Mononuclear cell (primary cell): ENCODE results near the gene LIN7C. TPM values are rescaled to one million over a fixed set of nuclear protein-coding genes. Genes with fewer than 3 reads are reported as not detected.
A peak's percentile ranks its signal among the peaks of the same experiment; 100 is the strongest.

Experiments used
- H3K27me3 ChIP-seq: 2 replicates; pipeline ENCODE4 v1.6.0; 2011; ENCODE audit warnings: low read length, control low read depth; ENCODE audit not compliant: insufficient read depth
- H3K4me1 ChIP-seq: 2 replicates; pipeline ENCODE4 v1.5.1; 2011; ENCODE audit warnings: mild to moderate bottlenecking, low read length, control low read depth; ENCODE audit not compliant: insufficient read depth
- H3K4me3 ChIP-seq: 2 replicates; pipeline ENCODE4 v1.5.1; 2011; ENCODE audit warnings: mild to moderate bottlenecking, low read length, moderate library complexity
- H3K9me3 ChIP-seq: 2 replicates; pipeline ENCODE4 v1.5.1; 2011; ENCODE audit warnings: low read depth, mild to moderate bottlenecking, control low read depth, low read length
- total RNA-seq: library from RNA; depleted of rRNA; stranded (reverse); fragments of >200 nt; gene quantifications from one replicate; pipeline ENCODE4 v1.2.3, GENCODE V29; 2012

Gene LIN7C
- 36.6 TPM for total RNA-seq

- Histone ChIP-seq H3K4me3 (peak within 1 kb of the TSS; percentile 77), H3K9me3 (no peaks in the 10 kb centered on the region), H3K4me1 (peaks cover 27% of the 10 kb centered on the region), H3K27me3 (no peaks in the 10 kb centered on the region)
Measured at GRCh38 chr11:27506200-27507182, at the start of gene LIN7C. Gene LIN7C, minus strand, starts transcription at chr11:27506769. Its CDS starts 17 bp downstream, at chr11:27506752.

GRCh38 chr11:27555264-27555663, 48.7 kb upstream of the LIN7C start:
- no peaks in the 10 kb centered on the region for H3K4me1 ChIP-seq
- H3K9me3 ChIP-seq: no peaks in the 10 kb centered on the region
- H3K4me3 ChIP-seq: no peak overlapping the region
- no peaks in the 10 kb centered on the region for H3K27me3 ChIP-seq

GRCh38 chr11:27553186-27553585, 46.6 kb upstream of the LIN7C start:
- H3K27me3 ChIP-seq: no peaks in the 10 kb centered on the region
- H3K4me3 ChIP-seq: no peak overlapping the region
- H3K9me3 ChIP-seq: no peaks in the 10 kb centered on the region
- H3K4me1 ChIP-seq: no peaks in the 10 kb centered on the region

GRCh38 chr11:27552341-27552740, 45.8 kb upstream of the LIN7C start:
- Histone ChIP-seq H3K9me3 (no peaks in the 10 kb centered on the region), H3K4me3 (no peak overlapping the region), H3K27me3 (no peaks in the 10 kb centered on the region), H3K4me1 (no peaks in the 10 kb centered on the region)

GRCh38 chr11:27551127-27551526, 44.6 kb upstream of the LIN7C start:
- H3K27me3 ChIP-seq: no peaks in the 10 kb centered on the region
- H3K9me3 ChIP-seq: no peaks in the 10 kb centered on the region
- H3K4me1 ChIP-seq: no peaks in the 10 kb centered on the region

GRCh38 chr11:27545946-27546345, 39.4 kb upstream of the LIN7C start:
- no peaks in the 10 kb centered on the region for H3K9me3 ChIP-seq
- no peaks in the 10 kb centered on the region for H3K27me3 ChIP-seq
- H3K4me3 ChIP-seq: no peak overlapping the region
- H3K4me1 ChIP-seq: no peaks in the 10 kb centered on the region

More at GRCh38 chr11:27551127-27551526, 44.6 kb upstream of the LIN7C start:
- no peak overlapping the region for H3K4me3 ChIP-seq

GRCh38 chr11:27545035-27545434, 38.5 kb upstream of the LIN7C start:
- Histone ChIP-seq H3K4me1 (no peaks in the 10 kb centered on the region), H3K4me3 (no peak overlapping the region), H3K27me3 (no peaks in the 10 kb centered on the region), H3K9me3 (no peaks in the 10 kb centered on the region)

- Histone ChIP-seq H3K4me1 (no peaks in the 10 kb centered on the region), H3K27me3 (no peaks in the 10 kb centered on the region), H3K9me3 (no peaks in the 10 kb centered on the region), H3K4me3 (no peak overlapping the region)
Measured at GRCh38 chr11:27541790-27542189, 35.2 kb upstream of the LIN7C start.

- no peaks in the 10 kb centered on the region for H3K4me1 ChIP-seq
- no peaks in the 10 kb centered on the region for H3K9me3 ChIP-seq
- H3K4me3 ChIP-seq: no peak overlapping the region
- H3K27me3 ChIP-seq: no peaks in the 10 kb centered on the region
Measured at GRCh38 chr11:27540051-27540450, 33.5 kb upstream of the LIN7C start.

GRCh38 chr11:27535103-27535502, 28.5 kb upstream of the LIN7C start:
- Histone ChIP-seq H3K27me3 (no peaks in the 10 kb centered on the region), H3K4me3 (no peak overlapping the region), H3K9me3 (no peaks in the 10 kb centered on the region), H3K4me1 (no peaks in the 10 kb centered on the region)

- H3K27me3 ChIP-seq: no peaks in the 10 kb centered on the region
- H3K4me1 ChIP-seq: no peaks in the 10 kb centered on the region
- H3K4me3 ChIP-seq: no peak overlapping the region
- H3K9me3 ChIP-seq: no peaks in the 10 kb centered on the region
Measured at GRCh38 chr11:27532652-27533325, 26.2 kb upstream of the LIN7C start.

GRCh38 chr11:27528712-27529111, 22.1 kb upstream of the LIN7C start:
- H3K4me3 ChIP-seq: no peak overlapping the region
- H3K9me3 ChIP-seq: no peaks in the 10 kb centered on the region
- H3K27me3 ChIP-seq: no peaks in the 10 kb centered on the region
- no peaks in the 10 kb centered on the region for H3K4me1 ChIP-seq

- H3K4me1 ChIP-seq: no peaks in the 10 kb centered on the region
- no peaks in the 10 kb centered on the region for H3K27me3 ChIP-seq
- no peaks in the 10 kb centered on the region for H3K9me3 ChIP-seq
- no peak overlapping the region for H3K4me3 ChIP-seq
Measured at GRCh38 chr11:27526535-27526934, 20.0 kb upstream of the LIN7C start.

GRCh38 chr11:27525824-27526516, 19.4 kb upstream of the LIN7C start:
- H3K4me1 ChIP-seq: no peaks in the 10 kb centered on the region
- H3K9me3 ChIP-seq: no peaks in the 10 kb centered on the region
- H3K4me3 ChIP-seq: no peak overlapping the region
- H3K27me3 ChIP-seq: no peaks in the 10 kb centered on the region

GRCh38 chr11:27524155-27524554, 17.6 kb upstream of the LIN7C start:
- no peaks in the 10 kb centered on the region for H3K27me3 ChIP-seq

More at GRCh38 chr11:27524155-27524554, 17.6 kb upstream of the LIN7C start:
- Histone ChIP-seq H3K4me3 (no peak overlapping the region), H3K4me1 (no peaks in the 10 kb centered on the region), H3K9me3 (no peaks in the 10 kb centered on the region)
